ENCODE data around the gene SLC17A7.

The SLC17A7 gene

DNA sequence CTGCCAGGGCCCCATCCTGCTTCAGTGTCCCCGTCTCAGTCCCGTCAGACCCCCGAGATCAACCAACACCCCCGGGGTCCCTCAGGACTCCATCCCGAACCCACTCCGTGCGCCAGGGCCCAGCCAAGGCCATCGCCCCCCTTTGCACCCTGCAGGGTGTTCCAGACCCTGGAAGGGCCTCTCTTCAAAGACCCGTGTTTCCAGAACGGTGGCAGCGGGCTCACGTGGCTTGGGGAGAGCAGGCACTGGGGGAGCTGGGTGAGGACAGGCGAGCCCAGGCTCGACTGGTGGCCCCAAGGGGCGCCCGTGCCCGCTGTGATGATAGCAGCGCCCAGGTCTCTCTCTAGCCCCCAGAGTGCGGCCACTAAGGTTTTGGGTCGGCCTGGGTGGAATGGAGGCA, 51.9 kb downstream of the SLC17A7 start:
- no peak overlapping the region for H3K27ac ChIP-seq
- TF ChIP-seq, protein P1, sequence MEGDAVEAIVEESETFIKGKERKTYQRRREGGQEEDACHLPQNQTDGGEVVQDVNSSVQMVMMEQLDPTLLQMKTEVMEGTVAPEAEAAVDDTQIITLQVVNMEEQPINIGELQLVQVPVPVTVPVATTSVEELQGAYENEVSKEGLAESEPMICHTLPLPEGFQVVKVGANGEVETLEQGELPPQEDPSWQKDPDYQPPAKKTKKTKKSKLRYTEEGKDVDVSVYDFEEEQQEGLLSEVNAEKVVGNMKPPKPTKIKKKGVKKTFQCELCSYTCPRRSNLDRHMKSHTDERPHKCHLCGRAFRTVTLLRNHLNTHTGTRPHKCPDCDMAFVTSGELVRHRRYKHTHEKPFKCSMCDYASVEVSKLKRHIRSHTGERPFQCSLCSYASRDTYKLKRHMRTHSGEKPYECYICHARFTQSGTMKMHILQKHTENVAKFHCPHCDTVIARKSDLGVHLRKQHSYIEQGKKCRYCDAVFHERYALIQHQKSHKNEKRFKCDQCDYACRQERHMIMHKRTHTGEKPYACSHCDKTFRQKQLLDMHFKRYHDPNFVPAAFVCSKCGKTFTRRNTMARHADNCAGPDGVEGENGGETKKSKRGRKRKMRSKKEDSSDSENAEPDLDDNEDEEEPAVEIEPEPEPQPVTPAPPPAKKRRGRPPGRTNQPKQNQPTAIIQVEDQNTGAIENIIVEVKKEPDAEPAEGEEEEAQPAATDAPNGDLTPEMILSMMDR (conservative IDR thresholded peaks at IDR 0.05), result no peak
- TF ChIP-seq ZFX (IDR thresholded peaks at IDR 0.05), result no peak

DNA sequence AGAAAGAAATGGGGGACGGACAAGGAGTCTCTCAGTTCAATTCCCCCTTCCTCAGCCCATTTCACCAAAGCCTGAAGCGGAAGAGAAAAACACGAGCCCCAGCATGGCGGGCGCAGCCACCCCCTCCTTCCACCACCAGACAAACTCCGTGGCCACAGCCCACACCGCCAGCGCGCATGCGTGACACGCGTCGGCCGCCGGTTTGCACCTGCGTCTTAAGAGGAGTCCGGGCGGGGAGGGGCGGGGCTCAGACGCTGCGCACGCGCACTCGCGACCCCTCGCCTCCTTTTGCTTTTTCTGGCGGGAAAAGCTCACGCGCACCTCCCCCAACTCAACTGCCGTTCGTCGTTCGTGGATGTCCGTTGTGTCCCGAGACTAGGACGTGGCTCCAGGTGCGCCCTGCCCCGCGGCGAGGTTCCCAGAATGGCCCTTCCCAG, 53.4 kb downstream of the SLC17A7 start, which contains the start of gene KASH5:
TSS of gene KASH5 (plus strand) at position 314 of the 437 bp plus-strand sequence. CDS start 2,635 bp downstream, outside the sequence.
- no peak for TF ChIP-seq ZFX (IDR thresholded peaks at IDR 0.05)
- TF ChIP-seq, protein P1 (conservative IDR thresholded peaks at IDR 0.05), result no peak
- peak within 1 kb of the TSS; percentile 63 for H3K27ac ChIP-seq

DNA sequence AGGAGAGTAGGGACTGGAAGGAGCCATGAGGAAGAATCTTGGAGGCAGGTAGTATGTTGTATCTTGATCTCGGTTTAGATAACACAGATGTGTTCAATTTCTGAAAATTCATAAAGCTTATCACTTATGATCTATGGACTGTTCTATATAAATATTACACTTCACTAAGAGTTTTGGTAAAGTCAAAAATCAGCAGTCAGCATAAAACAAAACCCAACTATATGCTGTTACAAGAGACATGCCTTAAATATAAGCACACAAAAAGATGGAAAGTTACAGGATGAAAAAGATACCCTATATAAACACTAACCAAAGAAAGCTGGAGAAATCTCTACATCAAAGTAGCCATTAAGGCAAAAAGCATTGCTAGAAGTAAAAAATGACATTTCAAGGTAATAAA, 57.7 kb downstream of the SLC17A7 start:
- TF ChIP-seq, protein P1 (conservative IDR thresholded peaks at IDR 0.05), result no peak
- TF ChIP-seq ZFX (IDR thresholded peaks at IDR 0.05), result no peak
- H3K27ac ChIP-seq, result no peak overlapping the region

DNA sequence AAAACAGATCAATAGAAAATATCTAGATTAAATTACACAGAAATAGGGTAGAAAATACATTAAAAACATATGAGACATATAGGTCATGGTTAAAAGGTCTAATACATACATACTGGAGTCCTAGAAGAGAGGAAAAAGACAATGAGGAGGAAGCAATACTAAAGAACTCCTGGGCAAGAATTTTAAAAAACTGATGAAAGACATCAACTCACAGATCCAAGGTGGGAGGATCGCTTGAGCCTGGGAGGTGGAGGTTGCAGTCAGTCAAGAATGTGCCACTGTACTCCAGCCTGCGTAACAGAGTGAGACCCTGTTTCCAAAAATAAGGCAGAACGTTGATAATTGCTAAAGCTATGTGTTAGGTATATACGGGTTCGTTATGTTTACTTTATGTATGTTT, 58.7 kb downstream of the SLC17A7 start:
- H3K27ac ChIP-seq, result no peak overlapping the region
- TF ChIP-seq, protein P1 (conservative IDR thresholded peaks at IDR 0.05), result no peak
- no peak for TF ChIP-seq ZFX (IDR thresholded peaks at IDR 0.05)

DNA sequence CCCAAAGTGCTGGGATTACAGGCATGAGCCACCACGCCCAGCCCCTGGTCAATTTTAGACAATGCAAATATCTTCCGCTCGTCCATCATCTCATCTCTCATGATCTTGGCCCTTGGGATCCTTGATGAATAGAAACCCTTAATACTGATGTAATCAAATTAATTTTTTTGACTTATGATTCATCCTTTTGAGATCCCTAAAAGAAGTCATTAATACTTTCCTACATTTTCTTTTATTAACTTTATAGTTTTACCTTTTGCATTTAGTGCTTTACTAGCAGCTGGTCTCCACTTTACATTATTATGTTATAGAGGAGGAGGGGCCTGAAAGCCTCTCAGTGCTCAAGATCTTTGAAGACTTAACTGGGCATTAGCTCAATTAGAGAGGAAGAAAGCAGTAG, 60.9 kb downstream of the SLC17A7 start:
- no peak overlapping the region for H3K27ac ChIP-seq
- no peak for TF ChIP-seq ZFX (IDR thresholded peaks at IDR 0.05)
- TF ChIP-seq, protein P1 (conservative IDR thresholded peaks at IDR 0.05), result no peak

Measured in C4-2B (cell line).